Measurements from ENCODE around the gene OR8U1.
"Not testable (repeated sequence)": the region's sequence is repeated elsewhere in the genome, so short reads cannot be mapped to it uniquely, and the experiment has no call there.

The OR8U1 gene

DNA sequence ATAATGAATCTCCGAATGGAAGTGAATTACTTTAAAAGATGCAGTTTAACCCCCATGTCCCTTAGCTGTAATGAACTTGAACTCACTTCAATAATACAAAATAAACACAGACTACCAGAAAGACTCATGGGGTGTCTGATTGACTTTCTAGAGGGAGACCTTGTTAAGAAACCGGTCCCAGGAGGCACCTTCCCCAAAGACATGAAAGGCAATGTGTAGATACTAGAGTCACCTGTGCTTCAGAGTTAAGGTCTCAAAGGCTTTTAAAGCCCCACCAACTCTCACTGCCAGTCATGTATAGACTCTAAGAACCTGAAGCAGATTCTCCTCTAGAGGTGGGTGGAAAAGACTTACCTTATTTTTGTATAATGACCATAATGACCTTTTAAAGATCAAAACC, 21.4 kb upstream of the OR8U1 start, which contains the start of gene OR8J1:
Gene OR8J1, plus strand, starts transcription at position 301 of the 400 bp plus-strand sequence. CDS start 5,956 bp downstream, outside the sequence.
- no peak for TF ChIP-seq MYC (IDR thresholded peaks at IDR 0.05; ENCODE audit: low read depth, low read length)
- TF ChIP-seq MAX (IDR thresholded peaks at IDR 0.05; ENCODE audit: low read depth, low read length), result no peak
- TF ChIP-seq POLR2A (IDR thresholded peaks at IDR 0.05; ENCODE audit: extremely low read depth, insufficient read length), result no peak
- no peak for TF ChIP-seq CTCF (IDR thresholded peaks at IDR 0.05; ENCODE audit: low read depth, low read length)

DNA sequence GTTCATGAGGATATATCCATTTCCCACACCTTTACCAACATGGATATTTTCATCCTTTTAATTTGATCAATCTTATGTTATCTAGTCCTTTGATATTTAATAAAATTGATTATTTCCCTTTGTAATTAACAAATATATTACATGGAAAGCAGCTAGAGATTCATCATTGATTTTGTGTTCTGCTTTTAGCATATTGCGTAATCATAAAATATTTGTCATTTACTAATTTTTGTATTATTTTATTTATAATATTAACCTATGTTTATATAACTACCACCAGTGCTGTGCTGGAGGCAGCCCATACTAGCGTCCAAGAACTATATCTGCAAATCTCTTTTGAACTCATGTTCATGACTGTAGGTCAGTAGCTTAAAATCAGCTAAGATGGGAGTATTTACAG, 4.7 kb downstream of the OR8U1 start:
- no peak for TF ChIP-seq MYC (IDR thresholded peaks at IDR 0.05; ENCODE audit: low read depth, low read length)
- TF ChIP-seq CTCF (IDR thresholded peaks at IDR 0.05; ENCODE audit: low read depth, low read length), result no peak
- TF ChIP-seq MAX (IDR thresholded peaks at IDR 0.05; ENCODE audit: low read depth, low read length), result no peak
- no peak for TF ChIP-seq POLR2A (IDR thresholded peaks at IDR 0.05; ENCODE audit: extremely low read depth, insufficient read length)
- no peak for DNase-seq (ENCODE audit: low read depth)
- no peak overlapping the region for H3K4me3 ChIP-seq (ENCODE audit: low read depth, low read length)

More for the DNA sequence above, 21.4 kb upstream of the OR8U1 start, which contains the start of gene OR8J1:
- DNase-seq (ENCODE audit: low read depth), result no peak
- H3K4me3 ChIP-seq (ENCODE audit: low read depth, low read length), result no peak within 1 kb of the TSS

- no peak for DNase-seq (ENCODE audit: low read depth)
- no peak overlapping the region for H3K4me3 ChIP-seq (ENCODE audit: low read depth, low read length)
- TF ChIP-seq POLR2A (IDR thresholded peaks at IDR 0.05; ENCODE audit: extremely low read depth, insufficient read length) (no peak), MAX (IDR thresholded peaks at IDR 0.05; ENCODE audit: low read depth, low read length) (no peak), CTCF (IDR thresholded peaks at IDR 0.05; ENCODE audit: low read depth, low read length) (no peak), MYC (IDR thresholded peaks at IDR 0.05; ENCODE audit: low read depth, low read length) (no peak)
Observed at GRCh38 chr11:56394381-56394780, 19.0 kb downstream of the OR8U1 start.

- DNase-seq (ENCODE audit: low read depth), result peak; percentile 6
- H3K4me3 ChIP-seq (ENCODE audit: low read depth, low read length), result no peak overlapping the region
- no peak for TF ChIP-seq MAX (IDR thresholded peaks at IDR 0.05; ENCODE audit: low read depth, low read length)
- TF ChIP-seq MYC (IDR thresholded peaks at IDR 0.05; ENCODE audit: low read depth, low read length), result no peak
- TF ChIP-seq CTCF (IDR thresholded peaks at IDR 0.05; ENCODE audit: low read depth, low read length), result no peak
- no peak for TF ChIP-seq POLR2A (IDR thresholded peaks at IDR 0.05; ENCODE audit: extremely low read depth, insufficient read length)
Observed at GRCh38 chr11:56396047-56396446, 20.6 kb downstream of the OR8U1 start.

GRCh38 chr11:56401858-56402461, 26.5 kb downstream of the OR8U1 start:
- not testable (repeated sequence) for H3K4me3 ChIP-seq (ENCODE audit: low read depth, low read length)

DNA sequence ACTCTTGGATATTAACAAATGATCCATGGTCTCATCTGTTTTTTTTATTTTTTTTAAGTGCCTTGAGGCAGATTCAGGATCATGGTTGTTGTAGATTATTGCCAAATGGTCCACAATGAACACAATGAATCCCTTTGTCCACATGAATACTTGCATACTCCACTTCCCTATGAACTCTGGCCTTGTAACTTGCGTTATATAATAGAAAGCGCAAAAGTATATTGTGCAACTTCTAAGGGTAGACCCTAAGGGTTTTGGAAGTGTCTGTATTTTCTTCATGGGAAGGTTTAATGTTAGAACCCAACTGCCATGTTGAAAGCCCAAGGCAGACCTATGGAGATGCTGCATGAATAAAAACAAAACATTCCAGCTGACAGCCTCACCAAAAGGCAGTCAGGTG, 29.0 kb downstream of the OR8U1 start:
- no peak for DNase-seq (ENCODE audit: low read depth)
- TF ChIP-seq MYC (IDR thresholded peaks at IDR 0.05; ENCODE audit: low read depth, low read length), result no peak
- no peak for TF ChIP-seq CTCF (IDR thresholded peaks at IDR 0.05; ENCODE audit: low read depth, low read length)
- TF ChIP-seq POLR2A (IDR thresholded peaks at IDR 0.05; ENCODE audit: extremely low read depth, insufficient read length), result no peak
- TF ChIP-seq MAX (IDR thresholded peaks at IDR 0.05; ENCODE audit: low read depth, low read length), result no peak

More at GRCh38 chr11:56401858-56402461, 26.5 kb downstream of the OR8U1 start:
- not testable (repeated sequence) for DNase-seq (ENCODE audit: low read depth)

More for the DNA sequence above, 29.0 kb downstream of the OR8U1 start:
- no peak overlapping the region for H3K4me3 ChIP-seq (ENCODE audit: low read depth, low read length)
